Lower leg skin (tissue), 3 donors: ENCODE results near the gene C1QTNF12.

Experiments
- CTCF ChIP-seq, 3 donors: fragments of 450-650 bp; IDR thresholded peaks; one replicate each; pipeline ENCODE4 v1.5.1; 2016; ENCODE audit warnings: antibody characterized with exemption in 3 of 3, mild to moderate bottlenecking in 3 of 3, moderate library complexity in 2 of 3
- POLR2A ChIP-seq, 2 donors: fragments of 450-650 bp; IDR thresholded peaks; one replicate each; pipeline ENCODE4 v1.6.1; 2016 to 2017; ENCODE audit warnings: antibody characterized with exemption in 2 of 2, mild to moderate bottlenecking in 1 of 2, moderate library complexity in 1 of 2

- TF ChIP-seq CTCF (IDR thresholded peaks at IDR 0.05) (no peak), POLR2A (IDR thresholded peaks at IDR 0.05) (no peak)
Measured at GRCh38 chr1:1199961-1200875, 46.3 kb downstream of the C1QTNF12 start.
